ENCODE results near the gene LRTM2. TPM values are rescaled to one million over a fixed set of nuclear protein-coding genes. Genes with fewer than 3 reads are reported as not detected.

The LRTM2 gene
- total RNA-seq, 3 donors from 2014 or later, result not detected

DNA sequence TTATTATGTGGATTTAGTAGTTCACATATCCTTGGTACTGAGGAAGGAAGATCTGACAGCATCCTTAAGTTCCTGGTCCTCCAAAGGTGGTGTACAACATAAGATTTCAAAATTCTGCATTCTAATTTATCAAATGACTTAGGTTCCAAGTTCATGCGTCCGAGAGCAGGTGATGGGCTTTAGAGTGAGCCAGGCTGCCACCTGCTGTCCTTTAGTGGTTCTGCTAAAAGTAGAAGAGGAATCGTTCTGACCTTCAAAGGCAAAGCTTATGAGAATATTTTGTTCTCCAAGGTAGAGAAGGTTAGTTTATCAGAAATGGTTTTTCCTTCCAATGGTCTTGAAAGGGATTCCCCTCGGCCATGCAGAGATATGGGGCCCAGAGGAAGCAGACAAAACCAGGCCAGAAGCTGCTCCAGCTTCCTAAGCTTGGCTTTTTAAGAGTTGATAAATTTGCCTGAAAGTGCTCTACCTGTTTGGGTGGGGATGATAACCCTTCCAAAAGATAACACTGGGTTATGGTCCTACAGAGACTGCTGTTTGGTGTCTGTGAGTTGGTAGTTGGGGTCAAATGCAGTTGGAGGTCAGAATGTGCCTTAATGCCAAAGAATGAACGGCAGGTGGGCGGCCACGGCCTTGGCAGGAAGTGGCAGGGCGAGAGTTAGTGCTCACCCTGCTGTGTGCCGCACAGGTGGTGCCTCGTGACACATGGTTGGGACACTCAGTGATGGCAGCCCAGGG is 29.1 kb upstream of the LRTM2 start:
- H3K4me3 ChIP-seq, result no peak overlapping the region
- no peaks in the 10 kb centered on the region for H3K27me3 ChIP-seq
- DNase-seq (ENCODE audit: low spot score in 2 of 2), result no peak
- no peaks in the 10 kb centered on the region for H3K9me3 ChIP-seq
- TF ChIP-seq, protein P1, sequence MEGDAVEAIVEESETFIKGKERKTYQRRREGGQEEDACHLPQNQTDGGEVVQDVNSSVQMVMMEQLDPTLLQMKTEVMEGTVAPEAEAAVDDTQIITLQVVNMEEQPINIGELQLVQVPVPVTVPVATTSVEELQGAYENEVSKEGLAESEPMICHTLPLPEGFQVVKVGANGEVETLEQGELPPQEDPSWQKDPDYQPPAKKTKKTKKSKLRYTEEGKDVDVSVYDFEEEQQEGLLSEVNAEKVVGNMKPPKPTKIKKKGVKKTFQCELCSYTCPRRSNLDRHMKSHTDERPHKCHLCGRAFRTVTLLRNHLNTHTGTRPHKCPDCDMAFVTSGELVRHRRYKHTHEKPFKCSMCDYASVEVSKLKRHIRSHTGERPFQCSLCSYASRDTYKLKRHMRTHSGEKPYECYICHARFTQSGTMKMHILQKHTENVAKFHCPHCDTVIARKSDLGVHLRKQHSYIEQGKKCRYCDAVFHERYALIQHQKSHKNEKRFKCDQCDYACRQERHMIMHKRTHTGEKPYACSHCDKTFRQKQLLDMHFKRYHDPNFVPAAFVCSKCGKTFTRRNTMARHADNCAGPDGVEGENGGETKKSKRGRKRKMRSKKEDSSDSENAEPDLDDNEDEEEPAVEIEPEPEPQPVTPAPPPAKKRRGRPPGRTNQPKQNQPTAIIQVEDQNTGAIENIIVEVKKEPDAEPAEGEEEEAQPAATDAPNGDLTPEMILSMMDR (IDR thresholded peaks at IDR 0.05), result peak; percentile 69 to 83 (median 79)
- TF ChIP-seq POLR2AphosphoS5 (IDR thresholded peaks at IDR 0.05) (peak in 1 of 3 donors; percentile 20), POLR2A (IDR thresholded peaks at IDR 0.05) (no peak)
- intact Hi-C loops (cut with DNase I; ENCODE audit: low total_unique reads), result loop anchor here (5.0 kb wide), 1 partner anchor 489 kb away; no protein-coding TSS in a partner anchor
- H3K36me3 ChIP-seq, result no peaks in the 10 kb centered on the region
- peak overlapping the region in 1 of 2 donors; percentile 44 for H3K27ac ChIP-seq
- peaks cover 4 to 6% of the 10 kb centered on the region in 2 donors for H3K4me1 ChIP-seq

DNA sequence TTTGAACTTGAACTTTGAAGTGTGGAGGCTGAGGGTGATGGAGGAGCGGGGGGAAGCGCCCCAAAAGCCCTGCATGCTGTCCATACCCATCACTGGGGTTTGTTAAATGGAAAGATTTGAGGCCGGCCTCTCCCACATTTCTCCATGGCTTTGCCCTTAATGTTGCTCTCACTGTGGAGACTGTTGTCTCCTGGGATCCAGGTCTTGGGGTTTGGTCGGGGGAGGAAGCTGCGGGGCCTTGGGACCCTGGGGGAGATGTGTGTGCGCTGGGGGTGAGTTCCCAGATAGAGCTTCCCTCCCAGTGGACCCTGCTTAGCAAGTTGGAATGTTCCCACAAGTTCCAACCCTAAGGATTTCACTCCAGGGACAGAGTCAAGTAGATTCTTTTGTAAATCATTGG is 28.0 kb upstream of the LRTM2 start:
- no peak overlapping the region for H3K27ac ChIP-seq
- intact Hi-C loops (cut with DNase I; ENCODE audit: low total_unique reads), result loop anchor here (5.0 kb wide), 1 partner anchor 490 kb away; no protein-coding TSS in a partner anchor
- no peak for TF ChIP-seq POLR2AphosphoS5 (IDR thresholded peaks at IDR 0.05)
- TF ChIP-seq POLR2A (IDR thresholded peaks at IDR 0.05), result no peak
- TF ChIP-seq, protein P1 (IDR thresholded peaks at IDR 0.05), result no peak

DNA sequence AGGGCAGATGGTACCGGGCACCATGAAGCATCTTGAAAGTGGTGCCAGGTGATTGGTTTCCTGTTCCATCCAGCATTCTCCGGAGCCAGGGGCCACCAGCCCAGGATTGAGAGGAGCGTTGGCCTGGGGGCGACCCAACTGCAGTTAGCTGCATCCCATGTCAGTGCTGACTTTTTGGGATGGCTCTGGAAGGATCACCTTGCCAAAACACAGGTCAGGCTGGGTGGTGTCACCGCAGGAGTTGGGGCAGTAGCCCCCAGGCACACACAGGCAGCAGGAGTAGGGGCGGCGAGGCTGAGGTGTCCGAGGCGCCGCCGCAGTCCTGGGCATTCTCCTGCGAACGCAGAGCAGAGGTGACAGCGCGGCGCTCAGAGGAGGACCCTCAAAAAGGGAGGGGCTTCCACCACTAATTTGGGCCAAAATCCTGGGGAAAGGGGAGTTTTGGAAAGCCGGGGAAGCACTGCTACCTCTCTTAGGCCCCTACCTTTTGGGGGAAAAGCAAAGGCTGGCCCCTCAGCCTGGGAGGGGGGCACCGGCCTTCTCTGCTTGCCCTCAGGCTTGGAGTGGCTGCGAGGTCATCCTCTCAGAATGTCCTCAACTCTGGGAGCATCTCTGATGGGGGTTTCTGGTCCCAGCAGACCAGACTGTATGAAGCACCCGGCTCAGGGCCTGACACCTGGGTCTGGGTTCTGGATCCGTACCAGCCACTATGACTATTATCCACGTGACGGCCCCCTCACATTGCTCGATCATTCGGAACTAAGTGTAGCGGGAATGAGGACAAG is 26.7 kb upstream of the LRTM2 start:
- no peak for DNase-seq (ENCODE audit: low spot score in 2 of 2)
- Histone ChIP-seq H3K27ac (peak overlapping the region in 1 of 2 donors; percentile 30), H3K4me1 (peaks cover 4 to 6% of the 10 kb centered on the region in 2 donors), H3K4me3 (no peak overlapping the region), H3K36me3 (no peaks in the 10 kb centered on the region), H3K9me3 (no peaks in the 10 kb centered on the region), H3K27me3 (no peaks in the 10 kb centered on the region)
- intact Hi-C loops (cut with DNase I; ENCODE audit: low total_unique reads), result loop anchor here (5.0 kb wide), 1 partner anchor 491 kb away; no protein-coding TSS in a partner anchor
- TF ChIP-seq POLR2AphosphoS5 (IDR thresholded peaks at IDR 0.05) (no peak), POLR2A (IDR thresholded peaks at IDR 0.05) (no peak)
- TF ChIP-seq, protein P1 (IDR thresholded peaks at IDR 0.05), result no peak

More for the DNA sequence above, 28.0 kb upstream of the LRTM2 start:
- no peaks in the 10 kb centered on the region for H3K36me3 ChIP-seq
- no peaks in the 10 kb centered on the region for H3K9me3 ChIP-seq
- no peak for DNase-seq (ENCODE audit: low spot score in 2 of 2)
- H3K27me3 ChIP-seq, result no peaks in the 10 kb centered on the region
- peaks cover 4 to 6% of the 10 kb centered on the region in 2 donors for H3K4me1 ChIP-seq
- H3K4me3 ChIP-seq, result no peak overlapping the region

DNA sequence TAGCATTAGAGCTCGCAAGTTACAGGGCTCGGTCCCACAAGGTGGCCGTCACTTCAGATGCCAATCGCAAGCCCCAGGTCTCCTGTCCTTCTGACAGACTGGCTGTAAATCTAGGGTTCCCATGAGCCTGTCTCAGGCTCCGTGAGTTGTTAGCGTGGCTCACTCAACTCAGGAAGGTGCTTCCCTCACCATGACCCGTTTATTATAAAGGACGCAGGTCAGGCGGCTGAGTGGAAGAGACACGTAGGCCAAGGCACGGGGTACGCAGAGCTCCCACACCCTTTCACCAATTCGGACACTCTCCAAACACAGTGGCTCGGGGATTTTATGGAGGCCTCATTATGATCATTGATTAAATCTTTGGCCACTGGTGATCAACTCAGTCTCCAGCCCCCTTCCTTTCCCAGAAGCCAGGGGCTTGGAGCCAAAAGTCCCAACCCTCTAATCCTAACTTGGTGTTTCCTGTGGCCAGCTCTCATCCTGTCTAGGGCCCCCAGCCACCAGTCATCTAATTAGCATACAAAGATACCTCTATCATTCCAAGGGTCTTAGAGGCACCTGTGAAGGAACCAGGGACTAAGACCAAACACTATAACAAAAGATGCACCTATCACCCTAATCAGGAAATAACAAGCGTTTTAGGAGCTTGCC is 25.8 kb upstream of the LRTM2 start:
- no peak for DNase-seq (ENCODE audit: low spot score in 2 of 2)
- H3K9me3 ChIP-seq, result no peaks in the 10 kb centered on the region
- no peaks in the 10 kb centered on the region for H3K36me3 ChIP-seq
- H3K4me1 ChIP-seq, result peaks cover 4 to 6% of the 10 kb centered on the region in 2 donors
- no peaks in the 10 kb centered on the region for H3K27me3 ChIP-seq
- TF ChIP-seq POLR2AphosphoS5 (IDR thresholded peaks at IDR 0.05) (no peak), POLR2A (IDR thresholded peaks at IDR 0.05) (no peak)
- TF ChIP-seq, protein P1 (IDR thresholded peaks at IDR 0.05), result no peak
- intact Hi-C loops (cut with DNase I; ENCODE audit: low total_unique reads), result loop anchor here (5.0 kb wide), 3 partner anchors 142 to 492 kb away; no protein-coding TSS in a partner anchor
- H3K27ac ChIP-seq, result peak overlapping the region in 1 of 2 donors; percentile 30
- no peak overlapping the region for H3K4me3 ChIP-seq
